Forelimb muscle (tissue), 1 donor: ENCODE results near the gene SLAMF1. TPM values are rescaled to one million over a fixed set of nuclear protein-coding genes. Genes with fewer than 3 reads are reported as not detected.
"Not testable (repeated sequence)": the region's sequence is repeated elsewhere in the genome, so short reads cannot be mapped to it uniquely, and the experiment has no call there.

Source experiments
- DNase-seq: peaks from one replicate; pipeline ENCODE4 v3.0.0-alpha.2; 2013; ENCODE audit warnings: low read depth
- polyA plus RNA-seq: library from polyadenylated mRNA; unstranded; fragments of 120-200 nt; gene quantifications from one replicate; pipeline ENCODE4 v1.2.1, GENCODE V29; 2013; ENCODE audit not compliant: insufficient read length

The SLAMF1 gene
- polyA plus RNA-seq, 1 donor: 0.05 TPM

DNA sequence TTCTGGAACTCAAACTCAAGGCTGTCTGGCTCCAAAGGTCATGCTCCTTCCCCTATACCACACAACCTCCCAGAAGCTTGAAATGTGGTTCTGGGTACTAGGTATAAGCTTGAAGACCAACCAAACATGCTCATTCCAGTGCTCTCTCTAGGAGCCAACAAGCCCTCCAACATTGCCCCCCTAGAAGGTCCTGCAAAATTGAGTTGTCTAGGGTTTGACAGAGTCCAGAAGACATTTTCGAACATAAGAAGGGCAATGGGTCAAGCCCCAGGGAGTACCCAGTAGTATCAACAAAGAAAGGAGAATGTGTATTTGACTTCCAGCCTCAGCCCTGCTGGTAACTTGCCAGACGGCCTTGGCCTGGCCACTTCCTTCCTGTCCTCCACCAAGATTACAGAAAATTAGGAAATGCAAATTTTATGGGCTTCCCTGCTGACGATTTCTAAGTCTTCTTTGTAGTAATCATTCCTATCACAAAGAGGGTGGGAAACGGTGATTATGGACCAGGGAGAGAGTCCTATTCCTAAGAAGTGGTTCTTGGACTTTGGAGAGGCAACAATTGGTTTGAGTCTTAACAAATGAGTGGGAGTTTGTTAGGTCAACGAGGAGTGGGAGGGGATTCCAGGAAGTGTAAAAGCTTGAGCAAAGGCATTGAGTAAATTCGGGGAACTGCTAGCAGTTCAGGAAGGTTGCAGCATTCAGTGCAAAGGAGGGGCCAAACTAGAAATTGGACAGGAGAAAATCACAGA is 18.7 kb upstream of the SLAMF1 start:
- no peak for DNase-seq

DNA sequence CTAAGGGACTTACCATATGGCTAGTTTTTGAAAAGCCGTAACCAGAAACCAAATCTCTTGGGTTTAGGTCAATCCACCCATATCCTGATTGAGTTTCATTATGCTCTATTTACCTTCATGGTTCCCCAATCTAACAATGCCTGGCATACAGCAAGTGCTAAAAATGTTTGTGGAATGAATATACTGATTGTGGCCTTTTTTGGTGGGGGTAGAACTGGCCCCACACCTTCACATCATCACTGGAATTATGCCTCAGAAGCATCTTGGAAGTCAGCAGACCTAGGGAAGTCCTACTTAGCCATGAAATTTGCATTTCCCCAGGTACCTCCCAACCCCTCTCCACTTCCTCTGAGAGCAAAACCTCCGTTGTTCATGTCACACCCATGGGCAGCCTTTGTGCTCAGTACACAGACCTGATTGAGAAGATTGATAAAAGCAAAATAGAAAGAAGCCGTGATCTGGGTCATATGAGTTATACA is 17.8 kb upstream of the SLAMF1 start:
- DNase-seq: no peak

DNA sequence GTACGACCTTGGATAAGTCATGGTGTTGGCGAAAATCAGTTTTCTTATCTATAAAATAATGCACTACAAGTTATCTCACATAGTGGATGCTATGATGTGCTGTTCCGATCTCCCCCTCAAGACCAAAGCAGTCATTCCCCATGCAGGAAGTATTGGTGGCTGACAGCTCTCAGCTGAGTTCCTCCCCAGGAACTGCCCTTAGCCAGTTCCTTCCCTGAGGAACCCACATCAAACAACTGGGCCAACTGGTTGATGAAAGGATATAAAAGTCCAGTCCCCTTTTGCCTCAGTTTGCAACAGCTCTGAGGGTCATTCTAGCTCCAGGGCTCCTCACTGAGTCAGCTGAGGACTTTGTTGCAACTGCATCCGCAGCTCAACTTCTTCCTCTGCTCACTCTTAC is 16.1 kb upstream of the SLAMF1 start:
- DNase-seq: no peak

DNA sequence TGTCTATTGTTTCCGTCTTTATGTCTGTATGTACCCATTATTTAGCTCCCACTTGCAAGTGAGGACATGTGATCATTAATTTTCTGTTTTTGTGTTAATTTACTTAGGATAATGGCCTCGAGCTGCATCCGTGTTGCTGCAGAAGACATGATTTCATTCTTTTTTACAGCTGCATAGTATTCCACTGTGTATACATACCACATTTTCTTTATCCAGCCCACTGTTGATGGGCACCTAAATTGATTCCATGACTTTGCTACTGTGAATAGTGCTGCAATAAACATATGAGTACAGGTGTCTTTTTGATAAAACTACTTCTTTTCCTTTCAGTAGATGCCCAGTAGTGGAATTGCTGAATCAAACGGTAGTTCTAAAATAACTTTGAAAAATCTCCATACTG is 12.7 kb upstream of the SLAMF1 start:
- DNase-seq: no peak

DNA sequence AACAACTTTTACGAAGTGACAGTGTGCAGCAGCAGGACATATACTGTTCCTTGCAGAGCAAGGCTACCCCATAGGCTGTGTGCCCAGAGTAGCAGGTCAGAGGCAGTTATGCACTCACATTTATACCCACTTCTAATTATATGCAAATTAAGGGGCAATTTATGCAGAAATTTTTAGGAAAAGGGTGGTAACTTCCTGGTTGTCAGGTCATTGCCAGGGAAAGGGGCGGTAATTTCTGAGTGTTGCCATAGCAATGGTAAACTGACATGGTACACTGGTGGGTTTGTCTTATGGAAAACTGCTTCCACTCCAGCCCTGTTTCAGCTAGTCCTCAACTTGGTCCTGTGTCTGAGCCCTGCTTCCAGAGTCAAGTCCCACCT is 12.0 kb upstream of the SLAMF1 start:
- DNase-seq: no peak

DNA sequence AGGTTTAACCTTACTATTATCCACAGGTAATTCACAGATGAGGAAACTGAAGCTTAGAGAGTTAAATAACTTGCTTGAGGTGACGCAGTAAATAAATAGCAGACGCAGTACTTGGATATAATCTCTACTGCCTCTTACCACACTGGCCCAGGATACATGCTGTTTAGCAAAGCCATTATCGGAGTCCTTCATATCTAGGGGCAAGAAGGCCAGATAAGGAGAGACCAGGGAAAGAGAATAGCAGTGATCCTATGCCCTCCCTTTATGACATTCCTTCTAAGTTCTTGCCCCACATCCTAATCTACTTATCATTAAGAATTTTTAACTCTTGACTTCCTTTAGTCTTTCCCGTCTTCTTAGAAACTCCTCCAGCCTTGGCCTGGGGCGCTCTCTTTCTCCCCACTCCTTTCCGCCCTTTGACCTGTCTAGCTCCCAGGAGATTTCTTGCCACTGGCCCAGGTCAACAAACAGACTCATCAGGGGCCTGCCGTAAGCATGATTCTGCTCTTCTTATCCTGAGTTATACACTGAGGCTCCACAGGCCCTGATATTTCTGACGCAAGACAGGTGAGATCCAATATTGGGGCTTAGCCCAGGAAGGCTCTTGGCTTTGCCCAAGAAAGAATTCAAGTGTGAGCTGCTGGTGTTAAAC is 11.4 kb upstream of the SLAMF1 start:
- DNase-seq: no peak

DNA sequence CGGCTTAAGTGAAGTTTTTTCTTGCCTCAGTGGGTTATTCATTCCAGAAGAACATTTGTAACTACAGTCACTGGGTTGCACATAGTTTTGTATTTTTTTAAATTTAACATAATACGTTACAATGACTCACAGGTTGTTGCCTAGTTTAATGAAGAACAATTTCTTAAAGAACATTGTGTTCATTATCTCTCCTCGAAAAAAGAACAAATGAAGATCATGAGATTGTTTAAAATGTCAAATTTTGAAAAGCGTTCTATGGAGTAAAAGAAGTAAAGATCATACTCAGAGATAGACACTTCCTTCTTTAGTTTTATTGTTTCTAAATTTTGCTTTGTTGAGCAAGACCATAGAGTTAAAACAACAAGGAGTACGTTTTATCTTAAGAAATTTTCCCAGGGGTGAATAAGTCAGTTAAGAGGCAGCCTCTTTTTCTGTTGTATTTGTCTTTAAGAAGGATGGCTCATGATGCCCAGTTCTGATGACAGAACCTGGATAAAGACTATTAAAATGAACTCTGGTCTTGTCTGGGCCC is 10.5 kb upstream of the SLAMF1 start:
- no peak for DNase-seq

DNA sequence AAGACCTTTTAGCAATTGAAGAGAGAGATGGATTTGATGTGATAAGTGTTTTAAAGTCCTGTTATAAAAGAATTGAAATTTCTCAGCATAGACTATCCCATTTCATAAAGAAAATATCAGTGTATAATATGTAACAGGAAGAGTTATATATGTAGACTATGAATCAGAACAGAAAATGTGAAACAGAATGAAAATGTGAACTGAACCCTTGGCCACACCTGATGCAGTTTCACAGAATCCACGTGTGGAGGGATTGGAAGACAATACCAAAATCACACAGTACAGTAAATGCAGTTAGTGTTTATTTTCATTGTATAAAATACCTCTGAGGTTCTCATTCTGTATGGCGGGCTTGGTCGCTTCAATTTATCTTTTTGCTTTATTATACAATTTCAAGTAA is 9.9 kb upstream of the SLAMF1 start:
- no peak for DNase-seq

DNA sequence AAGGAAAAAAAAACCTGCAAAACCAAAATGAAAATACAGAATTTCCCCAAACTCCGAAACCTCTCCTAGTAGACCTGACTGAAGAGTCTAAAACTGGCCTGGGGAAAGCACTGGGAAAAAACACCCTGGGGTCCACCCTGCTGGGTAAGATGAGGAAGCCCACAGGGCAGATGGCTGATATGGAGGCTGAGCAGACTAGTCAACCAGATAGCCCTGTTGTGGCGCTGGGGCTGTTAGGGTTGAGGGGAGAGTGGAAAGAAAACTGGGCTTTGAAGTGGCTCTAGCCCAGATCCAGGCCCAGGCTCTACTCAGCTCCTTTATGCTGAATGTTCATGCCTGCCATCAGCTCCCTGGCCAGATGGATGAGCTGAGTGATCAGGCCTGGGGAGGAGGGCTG is 6.8 kb upstream of the SLAMF1 start:
- no peak for DNase-seq

DNA sequence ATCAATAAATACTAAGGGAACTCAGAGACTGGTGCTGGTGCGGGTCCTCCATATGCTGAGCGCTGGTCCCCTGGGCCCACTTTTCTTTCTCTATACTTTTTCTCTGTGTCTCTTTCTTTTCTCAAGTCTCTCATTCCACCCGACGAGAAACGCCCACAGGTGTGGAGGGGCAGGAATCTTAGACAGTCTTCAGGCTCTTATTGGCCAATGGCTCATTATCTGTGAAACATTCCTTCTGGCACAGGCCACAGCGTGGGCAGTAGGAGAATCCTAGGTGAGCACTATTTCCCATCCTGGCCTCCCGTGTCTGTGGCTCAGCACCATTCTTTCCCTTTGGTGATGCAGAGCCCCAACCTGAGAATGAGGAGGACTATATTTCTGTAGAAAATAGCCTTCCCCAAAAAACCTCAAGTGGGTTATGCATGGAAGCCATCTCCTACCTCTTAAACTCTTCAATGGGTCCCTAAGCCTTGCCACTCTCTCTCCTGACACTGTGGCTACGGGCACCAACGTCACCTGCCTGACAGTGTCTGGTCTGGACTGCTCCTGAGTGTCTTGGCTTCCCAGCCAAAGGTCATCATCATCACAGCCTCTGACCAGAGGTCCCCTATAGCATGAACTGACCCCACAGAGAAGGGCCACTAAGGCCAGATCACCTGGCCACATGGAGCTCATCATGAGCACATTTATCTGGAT is 6.2 kb upstream of the SLAMF1 start:
- DNase-seq: no peak

DNA sequence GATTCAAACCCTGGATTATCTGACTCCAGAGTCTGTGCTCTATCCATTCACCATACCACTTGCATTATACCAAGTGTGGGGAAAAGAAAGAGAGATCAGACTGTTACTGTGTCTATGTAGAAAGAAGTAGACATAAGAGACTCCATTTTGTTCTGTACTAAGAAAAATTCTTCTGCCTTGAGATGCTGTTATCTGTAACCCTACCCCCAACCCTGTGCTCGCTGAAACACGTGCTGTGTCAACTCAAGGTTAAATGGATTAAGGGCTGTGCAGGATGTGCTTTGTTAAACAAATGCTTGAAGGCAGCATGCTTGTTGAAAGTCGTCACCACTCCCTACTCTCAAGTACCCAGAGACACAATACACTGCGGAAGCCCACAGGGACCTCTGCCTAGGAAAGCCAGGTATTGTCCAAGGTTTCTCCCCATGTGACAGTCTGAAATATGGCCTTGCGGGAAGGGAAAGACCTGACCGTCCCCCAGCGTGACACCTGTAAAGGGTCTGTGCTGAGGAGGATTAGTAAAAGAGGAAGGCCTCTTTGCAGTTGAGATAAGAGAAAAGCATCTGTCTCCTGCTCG is 5.3 kb upstream of the SLAMF1 start:
- DNase-seq: not testable (repeated sequence)

DNA sequence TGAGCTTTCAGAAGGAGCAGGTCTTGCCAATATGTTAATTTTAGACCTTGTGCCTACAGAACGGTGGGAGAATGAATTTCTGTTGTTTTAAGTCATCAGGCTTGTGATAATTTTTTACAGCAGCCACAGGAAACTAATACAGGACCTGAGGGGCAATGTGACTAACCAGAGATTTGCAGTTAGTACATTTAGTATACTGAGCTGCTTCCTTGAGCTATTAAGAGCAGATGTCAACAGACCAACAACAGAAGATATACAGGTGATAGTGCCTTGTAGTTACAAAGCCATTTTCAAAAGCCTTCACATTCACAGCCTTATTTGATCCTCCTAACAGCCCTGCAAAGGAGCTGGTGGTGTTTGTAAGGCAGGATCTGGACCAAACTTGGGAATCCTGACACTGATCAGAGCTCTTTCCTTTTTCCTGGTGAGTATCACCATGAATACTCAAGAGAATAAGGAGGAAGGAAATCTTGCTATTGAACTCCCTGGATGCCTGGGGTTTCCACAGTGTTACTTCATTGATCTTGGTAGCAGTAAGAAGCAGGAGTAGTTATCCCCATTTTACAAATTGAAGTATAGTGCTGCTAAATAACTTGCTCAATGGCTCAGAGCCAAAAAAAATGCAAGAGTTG is 4.7 kb upstream of the SLAMF1 start:
- DNase-seq: no peak

DNA sequence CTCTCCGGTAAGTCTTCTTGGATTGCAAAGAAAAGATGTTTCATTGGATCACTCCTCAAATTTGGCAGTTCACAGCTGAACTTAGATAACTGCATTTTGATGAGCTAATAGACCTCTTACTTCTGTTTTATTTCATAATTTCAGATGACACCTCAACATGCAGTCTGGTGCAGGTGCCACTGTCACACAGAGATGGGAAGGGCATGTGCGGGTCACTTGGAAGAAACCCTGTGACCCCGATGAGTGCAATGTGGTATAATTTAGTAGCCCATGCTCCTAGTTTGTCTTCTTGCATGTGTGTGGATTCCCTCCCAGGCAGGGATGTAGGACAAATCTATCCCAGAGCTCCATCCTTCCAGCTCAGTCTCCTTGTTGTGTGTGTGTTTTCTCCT is 481 bp upstream of the SLAMF1 start:
- no peak for DNase-seq

DNA sequence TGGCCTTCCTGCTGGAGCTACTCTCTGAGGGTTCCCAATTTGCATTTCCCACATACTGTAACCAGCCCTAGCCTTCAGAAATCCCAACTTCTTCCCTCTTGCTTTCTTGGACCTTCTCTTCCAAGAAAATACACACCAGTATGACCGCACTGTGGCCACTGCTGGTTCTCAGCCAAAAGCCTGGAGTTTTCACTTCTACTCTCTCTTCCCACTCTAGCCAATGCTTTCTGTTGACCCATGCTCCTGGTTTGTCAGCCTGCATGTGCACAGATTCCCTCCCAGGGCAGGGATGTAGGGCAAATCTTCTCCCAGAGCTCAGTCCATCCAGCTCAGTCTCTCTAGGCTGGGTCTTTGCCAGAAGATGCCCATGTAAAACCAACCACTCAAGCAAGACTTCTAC is 664 bp downstream of the SLAMF1 start:
- DNase-seq: no peak

DNA sequence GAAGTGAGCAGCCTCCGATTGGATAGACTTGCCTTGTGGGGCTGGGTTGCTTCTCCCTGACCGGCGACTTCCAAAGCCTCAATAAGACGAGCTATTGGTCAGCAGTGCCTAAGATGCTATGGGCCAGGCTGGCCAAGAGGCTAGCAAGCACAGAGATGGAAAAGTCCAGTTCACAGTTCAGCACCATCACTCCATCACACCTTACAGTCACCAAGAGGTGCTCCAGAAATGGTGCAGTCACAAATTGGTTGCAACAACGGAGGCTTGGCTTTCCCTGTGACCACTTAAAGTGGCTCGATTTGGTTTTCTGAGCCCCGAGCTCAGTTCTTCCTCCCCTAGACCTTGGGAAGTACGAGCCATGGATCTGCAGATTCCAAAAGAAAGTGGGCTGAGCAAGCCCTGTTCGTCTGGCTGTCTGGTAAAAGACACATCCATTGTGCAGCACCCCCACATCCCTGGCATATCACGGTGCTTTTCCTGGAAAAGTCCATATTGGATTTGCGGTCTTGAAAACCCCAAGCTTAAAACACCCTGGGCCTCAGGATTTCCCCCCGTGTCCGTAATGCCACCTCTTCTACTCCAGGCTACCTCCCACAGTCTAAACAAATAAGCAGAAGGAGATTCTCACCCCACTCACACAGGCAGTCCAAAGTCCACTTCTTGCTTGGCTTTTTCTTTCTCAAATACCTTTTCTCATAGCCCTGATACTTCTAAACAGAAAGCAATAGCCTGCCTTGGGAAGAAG is 1.3 kb downstream of the SLAMF1 start:
- no peak for DNase-seq

DNA sequence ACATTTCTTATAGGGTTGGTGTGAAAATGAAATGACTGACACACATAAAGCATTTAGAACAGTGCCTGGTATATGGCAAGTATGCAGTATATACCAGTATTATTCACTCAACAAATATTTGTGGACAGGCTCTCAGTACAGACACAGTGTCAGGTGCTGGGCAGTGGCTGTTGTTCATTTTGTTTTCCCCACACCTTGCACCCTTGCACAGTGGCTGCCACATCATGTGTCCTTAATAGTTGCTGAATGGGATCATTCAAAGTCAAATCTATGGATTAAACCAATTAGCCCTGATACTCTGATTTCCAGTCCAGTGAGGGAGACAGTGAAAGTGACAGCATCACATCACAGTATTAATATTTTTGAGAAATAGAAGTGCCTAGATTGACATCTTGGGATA is 2.4 kb downstream of the SLAMF1 start:
- no peak for DNase-seq

DNA sequence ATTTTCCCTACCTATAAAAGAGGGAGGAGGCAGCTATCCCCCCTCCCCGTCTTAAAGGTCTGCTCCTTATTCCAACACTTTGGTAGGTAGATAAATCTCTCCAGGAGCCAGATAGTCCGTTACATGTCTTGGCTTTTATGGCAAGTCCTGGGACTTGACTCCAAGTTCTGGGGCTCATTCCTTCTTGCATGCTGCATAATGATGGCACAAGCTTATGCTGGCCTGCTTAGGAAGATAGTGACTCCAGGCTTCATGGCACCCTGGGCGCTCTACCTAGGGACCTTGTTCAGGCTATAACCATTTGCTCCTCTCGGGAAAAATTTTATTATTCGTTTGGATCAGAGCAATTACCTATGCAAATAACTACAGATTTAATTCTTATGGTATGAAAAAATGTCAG is 3.7 kb downstream of the SLAMF1 start:
- DNase-seq: no peak

DNA sequence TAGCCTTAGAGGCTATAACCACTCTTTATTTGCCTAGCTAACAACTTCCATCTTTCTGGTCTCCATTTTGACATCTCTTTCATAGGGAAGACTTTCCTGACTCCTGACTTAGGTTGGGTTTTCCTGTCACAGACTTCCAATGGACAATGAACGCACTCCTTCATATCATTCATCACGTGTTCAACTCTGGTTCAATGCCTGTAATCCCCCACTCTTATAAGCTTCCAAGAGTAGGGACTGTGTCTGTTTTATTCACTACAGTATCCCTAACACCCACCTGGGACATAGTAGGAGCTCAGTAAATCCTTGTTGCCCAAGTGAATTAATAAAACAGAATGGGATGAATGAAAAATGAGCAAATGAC is 4.6 kb downstream of the SLAMF1 start:
- no peak for DNase-seq

DNA sequence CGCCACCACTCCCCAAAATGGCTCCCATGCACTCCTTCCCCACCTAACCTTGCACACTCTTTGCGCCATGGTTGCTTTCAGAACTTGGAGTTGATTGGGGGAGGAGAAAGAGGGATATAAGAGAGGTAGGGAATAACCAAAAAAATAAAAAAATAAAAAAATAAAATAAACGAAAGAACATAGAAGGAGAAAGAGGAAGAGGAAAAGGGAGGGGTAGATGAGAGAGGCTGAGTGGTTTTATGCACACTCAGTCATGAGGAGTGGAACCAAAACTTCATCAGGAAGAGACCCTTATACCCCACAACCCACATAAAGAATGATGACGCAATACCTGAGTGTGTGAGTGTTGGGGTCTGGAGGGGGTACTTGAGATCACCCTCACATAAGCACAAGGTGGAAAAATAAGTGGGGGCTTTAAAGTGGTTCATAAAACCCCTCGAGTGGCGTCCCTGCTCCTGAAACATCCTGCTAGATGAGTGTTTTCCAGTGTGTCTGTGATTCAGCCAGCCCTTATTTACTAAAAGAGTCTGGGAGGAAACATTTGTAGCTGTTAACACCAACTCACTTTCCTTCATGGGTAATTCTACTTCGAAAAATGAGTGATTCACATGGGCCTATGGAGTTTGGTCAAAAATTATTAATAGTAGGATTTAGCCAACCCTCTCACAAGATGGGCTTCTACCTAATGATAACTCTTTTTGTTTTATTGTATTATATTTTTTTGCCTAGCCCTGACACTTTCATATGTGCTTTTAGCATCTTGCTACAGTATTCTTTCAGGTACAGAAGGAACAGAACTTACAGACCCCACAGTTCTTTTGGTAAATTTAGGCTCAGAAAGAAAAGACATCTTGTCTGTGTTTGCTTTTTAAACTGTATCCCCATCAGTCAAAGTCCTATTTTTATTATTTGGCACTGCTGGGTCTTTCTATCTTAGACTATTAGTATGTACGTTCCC is 5.2 kb downstream of the SLAMF1 start:
- DNase-seq: no peak
